Activated T-helper 2 cell treated with anti-CD3 and anti-CD28 coated beads, Interferon-gamma antibody, Interleukin-2, Interleukin-4, amounts not matched to agents 10 μg/mL and 5 μg/mL and 100 μg/mL, durations not matched to agents 14 hours and 24 hours and 36 hours (primary cell): ENCODE results near the gene OR2A2. TPM values are rescaled to one million over a fixed set of nuclear protein-coding genes. Genes with fewer than 3 reads are reported as not detected.
"Not testable (repeated sequence)": the region's sequence is repeated elsewhere in the genome, so short reads cannot be mapped to it uniquely, and the experiment has no call there.

ENCODE experiments used
- DNase-seq: peaks from one replicate; pipeline ENCODE4 v3.0.0; 2021; ENCODE audit warnings: low spot score
- H3K27ac Mint-ChIP-seq: one replicate; pipeline ENCODE4 v1.8.0; 2021; ENCODE audit warnings: mixed read lengths
- H3K27me3 Mint-ChIP-seq: one replicate; pipeline ENCODE4 v1.8.0; 2021; ENCODE audit warnings: low read depth, mixed read lengths
- H3K36me3 Mint-ChIP-seq: one replicate; pipeline ENCODE4 v1.8.0; 2021; ENCODE audit warnings: low read depth, mixed read lengths
- H3K4me1 Mint-ChIP-seq: one replicate; pipeline ENCODE4 v1.8.0; 2021; ENCODE audit warnings: low read depth, mixed read lengths
- H3K4me3 Mint-ChIP-seq: one replicate; pipeline ENCODE4 v1.8.0; 2021; ENCODE audit warnings: low read depth, mild to moderate bottlenecking, moderate library complexity, mixed read lengths
- H3K9me3 Mint-ChIP-seq: one replicate; pipeline ENCODE4 v1.8.0; 2021; ENCODE audit warnings: mixed read lengths
- intact Hi-C: fragments of 100-400 bp; cut with micrococcal nuclease; formaldehyde crosslinking; loops from one replicate; pipeline ENCODE4 v1.15.1; 2023
- total RNA-seq: library from RNA; stranded (reverse); gene quantifications from 2 replicates; pipeline ENCODE4 v1.2.3, GENCODE V29; 2022

Gene OR2A2
- total RNA-seq, 1 donor from 2014 or later = not detected

GRCh38 chr7:144113651-144114050, 4.3 kb downstream of the OR2A2 start:
- no peaks in the 10 kb centered on the region for H3K4me1 Mint-ChIP-seq
- no peak for DNase-seq
- H3K4me3 Mint-ChIP-seq = no peak overlapping the region
- H3K9me3 Mint-ChIP-seq = no peaks in the 10 kb centered on the region
- H3K27ac Mint-ChIP-seq = no peak overlapping the region
- H3K27me3 Mint-ChIP-seq = peaks cover 3% of the 10 kb centered on the region
- intact Hi-C loops = no loop called here
- H3K36me3 Mint-ChIP-seq = no peaks in the 10 kb centered on the region

GRCh38 chr7:144118341-144118740, 9.0 kb downstream of the OR2A2 start:
- Mint-ChIP-seq H3K9me3 (no peaks in the 10 kb centered on the region), H3K27me3 (peaks cover 2% of the 10 kb centered on the region), H3K27ac (no peak overlapping the region), H3K4me3 (no peak overlapping the region), H3K4me1 (no peaks in the 10 kb centered on the region), H3K36me3 (no peaks in the 10 kb centered on the region)
- intact Hi-C loops = no loop called here
- no peak for DNase-seq

GRCh38 chr7:144122876-144123275, 13.5 kb downstream of the OR2A2 start, which contains the start of gene OR2A14:
Gene OR2A14, plus strand, starts transcription at chr7:144123176. Its CDS starts 5,937 bp downstream, at chr7:144129113.
- Mint-ChIP-seq H3K9me3 (no peaks in the 10 kb centered on the region), H3K27me3 (no peaks in the 10 kb centered on the region), H3K36me3 (no peaks in the 10 kb centered on the region), H3K4me3 (no peak within 1 kb of the TSS), H3K4me1 (no peaks in the 10 kb centered on the region), H3K27ac (no peak within 1 kb of the TSS)
- intact Hi-C loops = no loop called here
- DNase-seq = no peak

- peak; percentile 71 for DNase-seq
- no peaks in the 10 kb centered on the region for H3K27me3 Mint-ChIP-seq
- no peaks in the 10 kb centered on the region for H3K9me3 Mint-ChIP-seq
- no peaks in the 10 kb centered on the region for H3K4me1 Mint-ChIP-seq
- H3K36me3 Mint-ChIP-seq = no peaks in the 10 kb centered on the region
- intact Hi-C loops = loop anchor here (5.0 kb wide), 1 partner anchor 226 kb away; the partner anchor contains the start of gene TCAF1
- H3K4me3 Mint-ChIP-seq = no peak overlapping the region
- no peak overlapping the region for H3K27ac Mint-ChIP-seq
Measured at GRCh38 chr7:144127714-144128334, 18.4 kb downstream of the OR2A2 start.

GRCh38 chr7:144129601-144130000, 20.2 kb downstream of the OR2A2 start:
- not testable (repeated sequence) for H3K27me3 Mint-ChIP-seq, DNase-seq, H3K4me1 Mint-ChIP-seq, H3K36me3 Mint-ChIP-seq, H3K9me3 Mint-ChIP-seq, H3K4me3 Mint-ChIP-seq, H3K27ac Mint-ChIP-seq
- intact Hi-C loops = loop anchor here (5.0 kb wide), 1 partner anchor 227 kb away; the partner anchor contains the start of gene TCAF1

GRCh38 chr7:144130730-144131129, 21.3 kb downstream of the OR2A2 start:
- H3K36me3 Mint-ChIP-seq = no peaks in the 10 kb centered on the region
- intact Hi-C loops = no loop called here
- H3K4me3 Mint-ChIP-seq = no peak overlapping the region
- peaks cover 3% of the 10 kb centered on the region for H3K27me3 Mint-ChIP-seq
- no peak overlapping the region for H3K27ac Mint-ChIP-seq
- H3K9me3 Mint-ChIP-seq = no peaks in the 10 kb centered on the region
- no peaks in the 10 kb centered on the region for H3K4me1 Mint-ChIP-seq
- DNase-seq = no peak

GRCh38 chr7:144132262-144132661, 22.9 kb downstream of the OR2A2 start:
- Mint-ChIP-seq H3K36me3 (no peaks in the 10 kb centered on the region), H3K4me1 (no peaks in the 10 kb centered on the region), H3K9me3 (no peaks in the 10 kb centered on the region), H3K4me3 (no peak overlapping the region), H3K27ac (no peak overlapping the region), H3K27me3 (peaks cover 4% of the 10 kb centered on the region)
- DNase-seq = no peak
- intact Hi-C loops = no loop called here

- Mint-ChIP-seq H3K27me3 (peaks cover 8% of the 10 kb centered on the region), H3K4me3 (no peak overlapping the region), H3K4me1 (no peaks in the 10 kb centered on the region), H3K27ac (no peak overlapping the region), H3K36me3 (no peaks in the 10 kb centered on the region), H3K9me3 (no peaks in the 10 kb centered on the region)
- DNase-seq = no peak
- intact Hi-C loops = no loop called here
Measured at GRCh38 chr7:144133307-144133706, 23.9 kb downstream of the OR2A2 start.

- peaks cover 8% of the 10 kb centered on the region for H3K27me3 Mint-ChIP-seq
- no peak overlapping the region for H3K27ac Mint-ChIP-seq
Measured at GRCh38 chr7:144134116-144134515, 24.7 kb downstream of the OR2A2 start.

GRCh38 chr7:144137501-144137900, 28.1 kb downstream of the OR2A2 start:
- intact Hi-C loops = no loop called here
- H3K27ac Mint-ChIP-seq = no peak overlapping the region
- no peak for DNase-seq
- H3K4me3 Mint-ChIP-seq = no peak overlapping the region
- H3K4me1 Mint-ChIP-seq = no peaks in the 10 kb centered on the region
- no peaks in the 10 kb centered on the region for H3K36me3 Mint-ChIP-seq
- H3K27me3 Mint-ChIP-seq = peaks cover 12% of the 10 kb centered on the region
- H3K9me3 Mint-ChIP-seq = no peaks in the 10 kb centered on the region

More at GRCh38 chr7:144134116-144134515, 24.7 kb downstream of the OR2A2 start:
- Mint-ChIP-seq H3K4me3 (no peak overlapping the region), H3K36me3 (no peaks in the 10 kb centered on the region), H3K4me1 (no peaks in the 10 kb centered on the region), H3K9me3 (no peaks in the 10 kb centered on the region)
- intact Hi-C loops = no loop called here
- no peak for DNase-seq

GRCh38 chr7:144142187-144142586, 32.8 kb downstream of the OR2A2 start:
- no peaks in the 10 kb centered on the region for H3K9me3 Mint-ChIP-seq
- H3K4me3 Mint-ChIP-seq = no peak overlapping the region
- H3K27ac Mint-ChIP-seq = no peak overlapping the region
- H3K27me3 Mint-ChIP-seq = peaks cover 9% of the 10 kb centered on the region
- intact Hi-C loops = no loop called here
- H3K4me1 Mint-ChIP-seq = no peaks in the 10 kb centered on the region
- DNase-seq = no peak
- H3K36me3 Mint-ChIP-seq = no peaks in the 10 kb centered on the region

GRCh38 chr7:144144426-144144825, 35.0 kb downstream of the OR2A2 start:
- H3K9me3 Mint-ChIP-seq = peaks cover 12% of the 10 kb centered on the region
- H3K4me1 Mint-ChIP-seq = no peaks in the 10 kb centered on the region
- H3K27ac Mint-ChIP-seq = no peak overlapping the region
- DNase-seq = no peak
- intact Hi-C loops = no loop called here
- no peaks in the 10 kb centered on the region for H3K36me3 Mint-ChIP-seq
- peaks cover 5% of the 10 kb centered on the region for H3K27me3 Mint-ChIP-seq
- H3K4me3 Mint-ChIP-seq = no peak overlapping the region

- no peaks in the 10 kb centered on the region for H3K36me3 Mint-ChIP-seq
- no peak overlapping the region for H3K4me3 Mint-ChIP-seq
- DNase-seq = no peak
- intact Hi-C loops = no loop called here
- H3K9me3 Mint-ChIP-seq = peaks cover 12% of the 10 kb centered on the region
- no peak overlapping the region for H3K27ac Mint-ChIP-seq
- no peaks in the 10 kb centered on the region for H3K27me3 Mint-ChIP-seq
- no peaks in the 10 kb centered on the region for H3K4me1 Mint-ChIP-seq
Measured at GRCh38 chr7:144148224-144148827, 38.9 kb downstream of the OR2A2 start.
